ENCODE data around the gene ZNF223. TPM values are rescaled to one million over a fixed set of nuclear protein-coding genes. Genes with fewer than 3 reads are reported as not detected.
A peak's percentile ranks its signal among the peaks of the same experiment; 100 is the strongest.

ZNF223 gene
- total RNA-seq, result 1 to 10 TPM in 1 of 3 donors, under 1 TPM in 2; 0.50 to 1.1 (median 0.71) TPM

- Mint-ChIP-seq H3K36me3 (ENCODE audit: insufficient read depth) (peaks cover 19% of the 10 kb centered on the region), H3K27me3 (ENCODE audit: low read depth) (no peaks in the 10 kb centered on the region), H3K4me1 (ENCODE audit: low read depth) (peaks cover 21% of the 10 kb centered on the region), H3K4me3 (peak within 1 kb of the TSS; percentile 90), H3K9me3 (peaks cover 21% of the 10 kb centered on the region)
- ATAC-seq (peak; percentile 95 to 98), DNase-seq (peak; percentile 63)
These were observed at the start of gene ZNF223 for GRCh38 chr19:44051650-44052402. TSS of gene ZNF223 (plus strand) at chr19:44052036. CDS start at chr19:44055177, 3,141 bp downstream.

GRCh38 chr19:44002212-44002565 lies 49.6 kb upstream of the ZNF223 start:
- DNase-seq, result no peak
- peaks cover 21% of the 10 kb centered on the region for H3K36me3 Mint-ChIP-seq (ENCODE audit: insufficient read depth)
- peaks cover 32% of the 10 kb centered on the region for H3K9me3 Mint-ChIP-seq

DNA sequence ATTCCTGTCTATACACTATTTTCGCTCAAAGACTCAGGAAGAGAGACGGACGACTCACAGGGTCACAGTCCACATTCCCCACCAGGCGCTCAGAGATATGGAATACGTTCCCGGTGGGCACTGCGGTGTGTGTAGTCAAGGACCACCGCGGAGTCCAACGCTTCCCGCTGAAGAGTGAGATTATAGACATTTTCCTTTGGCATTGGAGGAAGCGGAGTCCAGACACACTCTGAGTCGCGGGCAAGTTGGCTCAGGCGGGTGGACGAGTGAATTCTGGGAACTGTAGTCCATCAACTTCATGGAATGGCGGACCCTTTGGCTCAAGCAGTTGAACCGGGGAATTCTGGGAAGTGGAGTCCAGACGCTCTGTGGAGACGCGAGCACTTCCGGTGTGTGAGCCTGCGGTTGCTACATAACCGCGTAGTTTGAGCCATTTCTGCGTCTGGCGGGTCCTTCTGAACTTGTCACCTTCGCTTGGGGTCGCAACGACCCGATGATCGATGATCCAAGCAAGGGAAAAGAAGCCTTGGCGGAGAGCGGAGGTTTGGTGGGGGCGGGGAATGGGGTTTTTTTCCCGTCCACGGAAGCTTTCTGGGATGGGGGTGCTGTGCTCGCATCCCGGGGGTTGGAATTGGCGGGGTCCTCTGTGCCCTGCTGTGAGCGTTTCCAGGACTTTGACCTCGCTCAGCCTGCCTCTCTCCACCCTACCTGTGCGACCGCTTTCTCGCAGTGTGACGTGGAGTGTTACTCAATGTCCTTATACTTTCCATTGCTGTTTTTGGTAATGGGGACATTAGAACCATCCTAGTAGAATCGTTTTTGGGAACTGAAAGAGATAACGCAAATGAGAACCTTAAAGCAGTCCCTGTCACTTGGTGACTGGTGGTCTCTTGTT lies 49.0 kb upstream of the ZNF223 start, which contains the start of gene ZNF230:
TSS of gene ZNF230 (plus strand) at position 392 of the 895 bp plus-strand sequence. CDS start 4,122 bp downstream, outside the sequence.
- peak within 1 kb of the TSS; percentile 94 for H3K4me3 Mint-ChIP-seq
- peaks cover 32% of the 10 kb centered on the region for H3K9me3 Mint-ChIP-seq
- peaks cover 23% of the 10 kb centered on the region for H3K36me3 Mint-ChIP-seq (ENCODE audit: insufficient read depth)
- DNase-seq (peak; percentile 72), ATAC-seq (peak; percentile 100)
- no peaks in the 10 kb centered on the region for H3K27me3 Mint-ChIP-seq (ENCODE audit: low read depth)
- H3K4me1 Mint-ChIP-seq (ENCODE audit: low read depth), result peaks cover 18% of the 10 kb centered on the region

More at GRCh38 chr19:44002212-44002565, 49.6 kb upstream of the ZNF223 start:
- H3K4me1 Mint-ChIP-seq (ENCODE audit: low read depth), result peaks cover 18% of the 10 kb centered on the region
- no peaks in the 10 kb centered on the region for H3K27me3 Mint-ChIP-seq (ENCODE audit: low read depth)
- ATAC-seq, result no peak
- peak overlapping the region; percentile 94 for H3K4me3 Mint-ChIP-seq

DNA sequence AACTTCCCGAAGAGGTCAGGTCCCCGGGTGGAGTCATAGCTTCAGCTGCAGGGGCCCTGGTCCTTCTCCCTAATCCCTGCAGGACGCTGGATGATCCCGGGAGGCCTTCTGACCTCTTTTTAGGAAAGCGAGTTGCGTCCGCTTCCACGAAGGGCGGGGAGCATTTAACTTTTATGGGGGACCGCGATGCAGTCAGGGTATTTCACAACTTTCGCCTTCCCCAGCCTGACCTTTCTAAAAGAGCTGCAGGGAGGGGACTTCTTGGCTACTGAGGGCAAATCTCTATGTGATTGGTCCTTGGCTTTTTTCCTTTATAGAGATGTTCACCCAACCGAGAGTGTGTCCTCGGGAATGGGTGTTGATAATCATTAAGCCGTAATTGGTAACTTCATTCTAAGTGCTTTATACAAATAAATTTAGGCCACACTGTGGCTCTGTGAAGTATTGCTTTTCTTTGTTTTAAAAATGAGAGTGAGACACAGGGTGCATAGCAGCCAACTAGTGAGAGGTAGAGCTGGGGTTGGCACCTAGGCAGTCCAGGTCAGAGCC lies 48.3 kb upstream of the ZNF223 start:
- H3K27me3 Mint-ChIP-seq (ENCODE audit: low read depth), result no peaks in the 10 kb centered on the region
- peaks cover 28% of the 10 kb centered on the region for H3K36me3 Mint-ChIP-seq (ENCODE audit: insufficient read depth)
- DNase-seq (no peak), ATAC-seq (peak in 1 of 2 donors; percentile 3)
- H3K4me3 Mint-ChIP-seq, result peak overlapping the region; percentile 94
- peaks cover 18% of the 10 kb centered on the region for H3K4me1 Mint-ChIP-seq (ENCODE audit: low read depth)
- H3K9me3 Mint-ChIP-seq, result peaks cover 33% of the 10 kb centered on the region

- ATAC-seq, result no peak
- Mint-ChIP-seq H3K36me3 (ENCODE audit: insufficient read depth) (peaks cover 50% of the 10 kb centered on the region), H3K27me3 (ENCODE audit: low read depth) (no peaks in the 10 kb centered on the region), H3K4me3 (no peak overlapping the region), H3K9me3 (peaks cover 44% of the 10 kb centered on the region), H3K4me1 (ENCODE audit: low read depth) (peaks cover 18% of the 10 kb centered on the region)
- no peak for DNase-seq
These were observed 45.9 kb upstream of the ZNF223 start for GRCh38 chr19:44005973-44006372.

- peaks cover 63% of the 10 kb centered on the region for H3K36me3 Mint-ChIP-seq (ENCODE audit: insufficient read depth)
These were observed 44.4 kb upstream of the ZNF223 start for GRCh38 chr19:44007473-44007872.

DNA sequence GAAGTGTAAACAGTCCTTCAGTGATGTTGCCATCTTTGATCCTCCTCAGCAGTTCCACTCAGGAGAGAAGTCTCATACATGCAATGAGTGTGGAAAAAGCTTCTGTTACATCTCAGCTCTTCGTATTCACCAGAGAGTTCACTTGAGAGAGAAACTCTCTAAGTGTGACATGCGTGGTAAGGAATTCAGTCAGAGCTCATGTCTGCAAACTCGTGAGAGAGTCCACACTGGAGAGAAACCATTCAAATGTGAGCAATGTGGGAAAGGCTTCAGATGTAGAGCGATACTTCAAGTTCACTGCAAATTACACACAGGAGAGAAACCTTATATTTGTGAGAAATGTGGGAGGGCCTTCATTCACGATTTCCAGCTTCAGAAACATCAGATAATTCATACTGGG lies 41.4 kb upstream of the ZNF223 start:
- H3K36me3 Mint-ChIP-seq (ENCODE audit: insufficient read depth), result peaks cover 70% of the 10 kb centered on the region
- peaks cover 3% of the 10 kb centered on the region for H3K4me1 Mint-ChIP-seq (ENCODE audit: low read depth)
- no peaks in the 10 kb centered on the region for H3K27me3 Mint-ChIP-seq (ENCODE audit: low read depth)
- DNase-seq (no peak), ATAC-seq (no peak)
- H3K9me3 Mint-ChIP-seq, result peaks cover 82% of the 10 kb centered on the region
- H3K4me3 Mint-ChIP-seq, result no peak overlapping the region

More at GRCh38 chr19:44007473-44007872, 44.4 kb upstream of the ZNF223 start:
- ATAC-seq (no peak), DNase-seq (no peak)
- Mint-ChIP-seq H3K9me3 (peaks cover 56% of the 10 kb centered on the region), H3K4me1 (ENCODE audit: low read depth) (peaks cover 11% of the 10 kb centered on the region), H3K27me3 (ENCODE audit: low read depth) (no peaks in the 10 kb centered on the region), H3K4me3 (no peak overlapping the region)

GRCh38 chr19:44019498-44019897 lies 32.3 kb upstream of the ZNF223 start:
- DNase-seq, result no peak

GRCh38 chr19:44021221-44021620 lies 30.6 kb upstream of the ZNF223 start:
- Mint-ChIP-seq H3K4me1 (ENCODE audit: low read depth) (peaks cover 18% of the 10 kb centered on the region), H3K36me3 (ENCODE audit: insufficient read depth) (peaks cover 12% of the 10 kb centered on the region), H3K27me3 (ENCODE audit: low read depth) (peaks cover 22% of the 10 kb centered on the region), H3K4me3 (no peak overlapping the region), H3K9me3 (peaks cover 51% of the 10 kb centered on the region)
- DNase-seq, result no peak
- no peak for ATAC-seq

More at GRCh38 chr19:44019498-44019897, 32.3 kb upstream of the ZNF223 start:
- ATAC-seq, result no peak
- H3K9me3 Mint-ChIP-seq, result peaks cover 59% of the 10 kb centered on the region
- H3K36me3 Mint-ChIP-seq (ENCODE audit: insufficient read depth), result peaks cover 6% of the 10 kb centered on the region
- H3K27me3 Mint-ChIP-seq (ENCODE audit: low read depth), result peaks cover 22% of the 10 kb centered on the region
- no peak overlapping the region for H3K4me3 Mint-ChIP-seq
- peaks cover under 1% of the 10 kb centered on the region for H3K4me1 Mint-ChIP-seq (ENCODE audit: low read depth)

GRCh38 chr19:44024900-44025216 lies 27.0 kb upstream of the ZNF223 start:
- Mint-ChIP-seq H3K9me3 (peaks cover 41% of the 10 kb centered on the region), H3K36me3 (ENCODE audit: insufficient read depth) (peaks cover 45% of the 10 kb centered on the region), H3K4me3 (peak overlapping the region; percentile 96), H3K4me1 (ENCODE audit: low read depth) (peaks cover 19% of the 10 kb centered on the region), H3K27me3 (ENCODE audit: low read depth) (peaks cover 11% of the 10 kb centered on the region)
- no peak for DNase-seq
- ATAC-seq, result no peak

- Mint-ChIP-seq H3K9me3 (peaks cover 39% of the 10 kb centered on the region), H3K4me3 (peak within 1 kb of the TSS; percentile 96), H3K27me3 (ENCODE audit: low read depth) (peaks cover 8% of the 10 kb centered on the region), H3K36me3 (ENCODE audit: insufficient read depth) (peaks cover 45% of the 10 kb centered on the region), H3K4me1 (ENCODE audit: low read depth) (peaks cover 19% of the 10 kb centered on the region)
- ATAC-seq (peak; percentile 99 to 100), DNase-seq (peak; percentile 75)
These were observed 26.5 kb upstream of the ZNF223 start, which contains the start of gene ZNF222 for GRCh38 chr19:44025217-44025936. TSS of gene ZNF222 (plus strand) at chr19:44025379. CDS start at chr19:44025437, 58 bp downstream.

DNA sequence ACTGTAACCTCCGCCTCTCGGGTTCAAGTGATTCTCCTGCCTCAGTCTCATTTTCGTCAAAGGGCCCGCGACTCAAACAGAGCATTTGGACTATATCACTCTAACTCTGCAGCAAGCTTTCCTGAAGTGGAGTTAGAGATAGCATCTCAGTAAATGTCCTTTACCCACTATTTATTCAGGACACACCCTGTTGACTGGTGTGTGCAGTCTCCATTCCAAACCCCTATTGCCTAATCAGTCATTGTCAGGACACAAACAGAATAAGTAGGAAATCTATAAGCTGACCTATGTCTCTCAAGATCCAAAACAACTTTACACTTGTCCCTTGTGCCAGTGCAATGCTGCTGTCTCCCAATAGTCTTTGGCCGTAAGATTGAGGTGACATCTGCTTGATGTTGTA lies 25.2 kb upstream of the ZNF223 start:
- peaks cover 56% of the 10 kb centered on the region for H3K36me3 Mint-ChIP-seq (ENCODE audit: insufficient read depth)
- H3K4me1 Mint-ChIP-seq (ENCODE audit: low read depth), result peaks cover 19% of the 10 kb centered on the region
- H3K27me3 Mint-ChIP-seq (ENCODE audit: low read depth), result peaks cover 3% of the 10 kb centered on the region
- no peak for ATAC-seq
- H3K9me3 Mint-ChIP-seq, result peaks cover 42% of the 10 kb centered on the region
- DNase-seq, result no peak
- no peak overlapping the region for H3K4me3 Mint-ChIP-seq

DNA sequence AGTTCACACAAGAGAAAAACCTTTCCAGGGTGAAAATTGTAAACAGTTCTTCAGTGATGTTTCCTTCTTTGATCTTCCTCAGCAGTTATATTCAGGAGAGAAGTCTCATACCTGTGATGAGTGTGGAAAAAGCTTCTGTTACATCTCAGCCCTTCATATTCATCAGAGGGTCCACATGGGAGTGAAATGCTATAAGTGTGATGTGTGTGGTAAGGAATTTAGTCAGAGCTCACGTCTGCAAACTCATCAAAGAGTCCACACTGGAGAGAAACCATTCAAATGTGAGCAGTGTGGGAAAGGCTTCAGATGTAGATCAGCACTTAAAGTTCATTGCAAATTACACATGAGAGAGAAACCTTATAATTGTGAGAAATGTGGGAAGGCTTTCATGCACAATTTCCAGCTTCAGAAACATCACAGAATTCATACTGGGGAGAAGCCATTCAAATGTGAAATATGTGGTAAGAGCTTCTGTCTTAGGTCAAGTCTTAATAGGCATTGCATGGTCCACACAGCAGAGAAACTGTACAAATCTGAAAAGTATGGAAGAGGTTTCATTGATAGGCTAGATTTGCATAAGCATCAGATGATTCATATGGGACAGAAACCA lies 19.7 kb upstream of the ZNF223 start:
- peaks cover 51% of the 10 kb centered on the region for H3K9me3 Mint-ChIP-seq
- H3K27me3 Mint-ChIP-seq (ENCODE audit: low read depth), result no peaks in the 10 kb centered on the region
- ATAC-seq (no peak), DNase-seq (no peak)
- H3K36me3 Mint-ChIP-seq (ENCODE audit: insufficient read depth), result peaks cover 61% of the 10 kb centered on the region
- H3K4me3 Mint-ChIP-seq, result no peak overlapping the region
- H3K4me1 Mint-ChIP-seq (ENCODE audit: low read depth), result no peaks in the 10 kb centered on the region

Measured in activated T-cell treated with anti-CD3 and anti-CD28 coated beads, Interleukin-2, amount 50 U/mL, for 4 hours (primary cell).